ENCODE data around the gene STX7.

DNA sequence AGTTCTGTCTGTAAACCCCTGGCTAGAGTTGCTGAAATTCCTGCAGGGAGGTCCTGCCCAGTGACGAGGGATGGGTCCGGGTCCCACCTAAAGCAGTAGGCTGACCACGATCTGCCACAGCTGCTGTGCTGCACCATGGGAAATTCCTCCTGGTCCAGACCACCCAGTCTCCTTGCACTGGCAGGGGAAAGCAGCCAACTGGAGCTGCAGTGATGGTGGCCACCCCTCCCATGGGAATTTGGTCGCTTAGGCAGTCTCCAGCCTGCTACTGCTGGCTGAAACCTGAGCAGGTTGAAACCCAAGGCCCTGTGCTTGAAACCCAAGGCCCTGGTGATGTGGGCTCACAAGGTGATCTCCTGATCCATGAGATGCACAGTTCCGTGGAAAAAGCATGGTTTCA is 87.7 kb downstream of the STX7 start:
- TF ChIP-seq, protein P1, sequence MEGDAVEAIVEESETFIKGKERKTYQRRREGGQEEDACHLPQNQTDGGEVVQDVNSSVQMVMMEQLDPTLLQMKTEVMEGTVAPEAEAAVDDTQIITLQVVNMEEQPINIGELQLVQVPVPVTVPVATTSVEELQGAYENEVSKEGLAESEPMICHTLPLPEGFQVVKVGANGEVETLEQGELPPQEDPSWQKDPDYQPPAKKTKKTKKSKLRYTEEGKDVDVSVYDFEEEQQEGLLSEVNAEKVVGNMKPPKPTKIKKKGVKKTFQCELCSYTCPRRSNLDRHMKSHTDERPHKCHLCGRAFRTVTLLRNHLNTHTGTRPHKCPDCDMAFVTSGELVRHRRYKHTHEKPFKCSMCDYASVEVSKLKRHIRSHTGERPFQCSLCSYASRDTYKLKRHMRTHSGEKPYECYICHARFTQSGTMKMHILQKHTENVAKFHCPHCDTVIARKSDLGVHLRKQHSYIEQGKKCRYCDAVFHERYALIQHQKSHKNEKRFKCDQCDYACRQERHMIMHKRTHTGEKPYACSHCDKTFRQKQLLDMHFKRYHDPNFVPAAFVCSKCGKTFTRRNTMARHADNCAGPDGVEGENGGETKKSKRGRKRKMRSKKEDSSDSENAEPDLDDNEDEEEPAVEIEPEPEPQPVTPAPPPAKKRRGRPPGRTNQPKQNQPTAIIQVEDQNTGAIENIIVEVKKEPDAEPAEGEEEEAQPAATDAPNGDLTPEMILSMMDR (IDR thresholded peaks at IDR 0.05): no peak
- TF ChIP-seq POLR2A (IDR thresholded peaks at IDR 0.05): no peak
